Neural crest cell (in vitro differentiated cells): ENCODE data around the gene SUPT3H. TPM values are rescaled to one million over a fixed set of nuclear protein-coding genes. Genes with fewer than 3 reads are reported as not detected.

ENCODE experiments used
- DNase-seq: peaks from one replicate; pipeline ENCODE4 v3.0.0; 2021; ENCODE audit warnings: low read depth, mixed read lengths, low spot score
- H3K27ac Mint-ChIP-seq: one replicate; pipeline ENCODE4 v1.8.0; 2021; ENCODE audit warnings: mild to moderate bottlenecking, mixed read lengths; ENCODE audit not compliant: unreplicated experiment
- H3K27me3 Mint-ChIP-seq: 2 replicates; pipeline ENCODE4 v1.8.0; 2021; ENCODE audit warnings: low read depth, mild to moderate bottlenecking, mixed read lengths
- H3K36me3 Mint-ChIP-seq: 2 replicates; pipeline ENCODE4 v1.8.0; 2021; ENCODE audit warnings: low read depth, mild to moderate bottlenecking, mixed read lengths
- H3K4me1 Mint-ChIP-seq: 2 replicates; pipeline ENCODE4 v1.8.0; 2021; ENCODE audit warnings: mixed read lengths
- H3K4me3 Mint-ChIP-seq: one replicate; pipeline ENCODE4 v1.8.0; 2021; ENCODE audit warnings: mild to moderate bottlenecking, mixed read lengths
- H3K9me3 Mint-ChIP-seq: 2 replicates; pipeline ENCODE4 v1.8.0; 2021; ENCODE audit warnings: mixed read lengths
- CTCF ChIP-seq: fragments of 200-600 bp; sonication (generic); conservative IDR thresholded peaks from 2 replicates; pipeline ENCODE4 v1.5.0; 2021; ENCODE audit warnings: antibody characterized with exemption, mild to moderate bottlenecking
- total RNA-seq: library from RNA; stranded (reverse); gene quantifications from 2 replicates; pipeline ENCODE4 v1.2.1, GENCODE V29; 2021

Gene SUPT3H
- total RNA-seq, 1 donor from 2014 or later, result 17.0 TPM

- no peaks in the 10 kb centered on the region for H3K9me3 Mint-ChIP-seq
These were observed 177.2 kb downstream of the SUPT3H start for GRCh38 chr6:45200510-45200909.

GRCh38 chr6:45199554-45199953 is 178.2 kb downstream of the SUPT3H start:
- no peaks in the 10 kb centered on the region for H3K36me3 Mint-ChIP-seq
- H3K4me1 Mint-ChIP-seq, result no peaks in the 10 kb centered on the region

More at GRCh38 chr6:45200510-45200909, 177.2 kb downstream of the SUPT3H start:
- no peak for TF ChIP-seq CTCF
- no peak for DNase-seq
- Mint-ChIP-seq H3K27me3 (no peaks in the 10 kb centered on the region), H3K36me3 (no peaks in the 10 kb centered on the region), H3K4me1 (no peaks in the 10 kb centered on the region), H3K4me3 (no peak overlapping the region), H3K27ac (no peak overlapping the region)

GRCh38 chr6:45196121-45196520 is 181.6 kb downstream of the SUPT3H start:
- H3K4me3 Mint-ChIP-seq, result no peak overlapping the region
- H3K4me1 Mint-ChIP-seq, result no peaks in the 10 kb centered on the region
- TF ChIP-seq CTCF, result no peak
- no peaks in the 10 kb centered on the region for H3K36me3 Mint-ChIP-seq
- no peaks in the 10 kb centered on the region for H3K27me3 Mint-ChIP-seq
- no peak overlapping the region for H3K27ac Mint-ChIP-seq
- DNase-seq, result no peak
- H3K9me3 Mint-ChIP-seq, result no peaks in the 10 kb centered on the region

More at GRCh38 chr6:45199554-45199953, 178.2 kb downstream of the SUPT3H start:
- Mint-ChIP-seq H3K27me3 (no peaks in the 10 kb centered on the region), H3K9me3 (no peaks in the 10 kb centered on the region), H3K4me3 (no peak overlapping the region), H3K27ac (no peak overlapping the region)
- DNase-seq, result no peak
- TF ChIP-seq CTCF, result no peak

- H3K27me3 Mint-ChIP-seq, result no peaks in the 10 kb centered on the region
- H3K36me3 Mint-ChIP-seq, result no peaks in the 10 kb centered on the region
- no peaks in the 10 kb centered on the region for H3K4me1 Mint-ChIP-seq
- no peak overlapping the region for H3K4me3 Mint-ChIP-seq
- no peak overlapping the region for H3K27ac Mint-ChIP-seq
- no peak for DNase-seq
- TF ChIP-seq CTCF, result no peak
- H3K9me3 Mint-ChIP-seq, result peaks cover 3% of the 10 kb centered on the region
These were observed 182.6 kb downstream of the SUPT3H start for GRCh38 chr6:45195137-45195536.

GRCh38 chr6:45192556-45192955 is 185.2 kb downstream of the SUPT3H start:
- Mint-ChIP-seq H3K27ac (no peak overlapping the region), H3K4me3 (no peak overlapping the region), H3K36me3 (no peaks in the 10 kb centered on the region), H3K27me3 (no peaks in the 10 kb centered on the region), H3K4me1 (no peaks in the 10 kb centered on the region), H3K9me3 (peaks cover 3% of the 10 kb centered on the region)
- no peak for DNase-seq
- TF ChIP-seq CTCF, result no peak

- Mint-ChIP-seq H3K4me1 (no peaks in the 10 kb centered on the region), H3K27me3 (no peaks in the 10 kb centered on the region), H3K9me3 (peaks cover 3% of the 10 kb centered on the region), H3K27ac (no peak overlapping the region), H3K36me3 (no peaks in the 10 kb centered on the region), H3K4me3 (no peak overlapping the region)
- no peak for TF ChIP-seq CTCF
- DNase-seq, result no peak
These were observed 186.3 kb downstream of the SUPT3H start for GRCh38 chr6:45191414-45191813.
